ENCODE measurements around the gene APOBEC4. TPM values are rescaled to one million over a fixed set of nuclear protein-coding genes. Genes with fewer than 3 reads are reported as not detected.

The APOBEC4 gene
- total and polyA plus RNA-seq, 9 of the 15 experiments (the other 6 are each of a cell fraction or from before 2014, with no cell fraction given): not detected

- TF ChIP-seq ATF6 (CRISPR knock-in tag; IDR thresholded peaks at IDR 0.05) (no peak), REST (IDR thresholded peaks at IDR 0.05; ENCODE audit: borderline replicate concordance) (peak; percentile 82), REST (CRISPR knock-in tag; IDR thresholded peaks at IDR 0.05; ENCODE audit: low read depth) (no peak), HDAC8 (tag; IDR thresholded peaks at IDR 0.05) (no peak), SOX6 (IDR thresholded peaks at IDR 0.05) (no peak), CTCF (IDR thresholded peaks at IDR 0.05 in 2 of 3, conservative IDR thresholded peaks at IDR 0.05 in 1 of 3; ENCODE audit: insufficient read depth in 2 of 3, low read depth in 1 of 3, low read length in 3 of 3) (peak; percentile 78 to 91 (median 90)), MLLT1 (IDR thresholded peaks at IDR 0.05) (peak in 1 of 2 experiments; percentile 58; a peak in 1 of 4 replicates), E2F8 (IDR thresholded peaks at IDR 0.05; ENCODE audit: low read depth, partially characterized antibody) (peak; percentile 20), TAF9B (IDR thresholded peaks at IDR 0.05; ENCODE audit: partially characterized antibody) (no peak)
Measured at GRCh38 chr1:183622884-183623785, 30.0 kb downstream of the APOBEC4 start (continued).
